WTC11 (cell line): Measurements from ENCODE around the gene CLCN6. TPM values are rescaled to one million over a fixed set of nuclear protein-coding genes. Genes with fewer than 3 reads are reported as not detected.

Experiments used
- ATAC-seq: fragments of 200-7000 bp; cut with Tn5 transposase; 2 replicates; pipeline ENCODE4 v1.10.0; 2021; ENCODE audit warnings: mild to moderate bottlenecking, moderate library complexity
- CTCF ChIA-PET: fragments of 300-600 bp; sonication (Branson Sonifier 250); formaldehyde crosslinking; loops from one replicate; lab custom pipeline; 2021; ENCODE audit warnings: antibody characterized with exemption; lab: Charles Lee
- POLR2A ChIA-PET: fragments of 350-600 bp; sonication (Branson Sonifier 250); formaldehyde crosslinking; loops from one replicate; lab custom pipeline; 2021; ENCODE audit warnings: antibody characterized with exemption; lab: Charles Lee
- DNase-seq: peaks from one replicate; pipeline ENCODE4 v3.0.0; 2021; ENCODE audit warnings: low spot score
- H3K27ac Mint-ChIP-seq: 2 replicates; pipeline ENCODE4 v1.8.0; 2021; ENCODE audit warnings: mixed read lengths
- H3K27me3 Mint-ChIP-seq: 2 replicates; pipeline ENCODE4 v1.8.0; 2021; ENCODE audit warnings: low read depth, mild to moderate bottlenecking, moderate library complexity, mixed read lengths
- H3K36me3 Mint-ChIP-seq: 2 replicates; pipeline ENCODE4 v1.8.0; 2021; ENCODE audit warnings: mixed read lengths
- H3K4me1 Mint-ChIP-seq: 2 replicates; pipeline ENCODE4 v1.8.0; 2022; ENCODE audit warnings: mixed read lengths
- H3K4me3 Mint-ChIP-seq: 2 replicates; pipeline ENCODE4 v1.8.0; 2021; ENCODE audit warnings: mild to moderate bottlenecking, moderate library complexity, mixed read lengths
- H3K9me3 Mint-ChIP-seq: 2 replicates; pipeline ENCODE4 v1.8.0; 2021; ENCODE audit warnings: mixed read lengths
- CBFB ChIP-seq: sonication (generic); formaldehyde crosslinking; IDR thresholded peaks from 2 replicates; pipeline ENCODE4 v1.8.1; 2022; ENCODE audit warnings: mild to moderate bottlenecking, low read depth, missing genetic modification reagents
- CREM ChIP-seq: sonication (generic); formaldehyde crosslinking; IDR thresholded peaks from 2 replicates; pipeline ENCODE4 v1.8.1; 2022; ENCODE audit warnings: mild to moderate bottlenecking, missing genetic modification reagents, moderate library complexity
- ESRRA ChIP-seq: sonication (generic); formaldehyde crosslinking; IDR thresholded peaks from 2 replicates; pipeline ENCODE4 v1.8.1; 2022; ENCODE audit warnings: mild to moderate bottlenecking, missing genetic modification reagents, borderline replicate concordance
- FOXK1 ChIP-seq: sonication (generic); formaldehyde crosslinking; IDR thresholded peaks from 2 replicates; pipeline ENCODE4 v1.8.0; 2022; ENCODE audit warnings: mild to moderate bottlenecking, moderate library complexity, missing genetic modification reagents
- IRF2 ChIP-seq: sonication (generic); formaldehyde crosslinking; IDR thresholded peaks from 2 replicates; pipeline ENCODE4 v1.8.0; 2022; ENCODE audit warnings: low read depth, missing genetic modification reagents, borderline replicate concordance
- KAT7 ChIP-seq: sonication (generic); formaldehyde crosslinking; IDR thresholded peaks from 2 replicates; pipeline ENCODE4 v1.8.1; 2023; ENCODE audit warnings: missing genetic modification reagents, mild to moderate bottlenecking, borderline replicate concordance
- MLX ChIP-seq: sonication (generic); formaldehyde crosslinking; IDR thresholded peaks from 2 replicates; pipeline ENCODE4 v1.8.1; 2023; ENCODE audit warnings: mild to moderate bottlenecking, missing genetic modification reagents, moderate library complexity
- NFATC4 ChIP-seq: fragments of 250-450 bp; sonication (Bioruptor Pico); IDR thresholded peaks from 2 replicates; pipeline ENCODE4 v1.9.0; 2021; ENCODE audit warnings: mild to moderate bottlenecking
- NFE2L1 ChIP-seq: sonication (generic); formaldehyde crosslinking; IDR thresholded peaks from 2 replicates; pipeline ENCODE4 v1.8.1; 2023; ENCODE audit warnings: missing genetic modification reagents
- PRRX2 ChIP-seq: fragments of 250-450 bp; sonication (Bioruptor Pico); IDR thresholded peaks from 2 replicates; pipeline ENCODE4 v1.8.0; 2021; ENCODE audit warnings: mild to moderate bottlenecking
- RELA ChIP-seq: sonication (generic); formaldehyde crosslinking; IDR thresholded peaks from 2 replicates; pipeline ENCODE4 v1.8.1; 2022; ENCODE audit warnings: missing genetic modification reagents, mild to moderate bottlenecking, borderline replicate concordance
- STAT6 ChIP-seq: sonication (generic); formaldehyde crosslinking; conservative IDR thresholded peaks from 2 replicates; pipeline ENCODE4 v1.8.1; 2023; ENCODE audit warnings: mild to moderate bottlenecking, low read depth, missing genetic modification reagents, moderate library complexity
- ZNF121 ChIP-seq: sonication (generic); formaldehyde crosslinking; IDR thresholded peaks from 2 replicates; pipeline ENCODE4 v1.8.0; 2023; ENCODE audit warnings: missing genetic modification reagents
- ZNF232 ChIP-seq: sonication (generic); formaldehyde crosslinking; IDR thresholded peaks from 2 replicates; pipeline ENCODE4 v1.8.0; 2022; ENCODE audit warnings: mild to moderate bottlenecking, missing genetic modification reagents
- ZNF317 ChIP-seq: sonication (generic); formaldehyde crosslinking; IDR thresholded peaks from 2 replicates; pipeline ENCODE4 v1.8.1; 2023; ENCODE audit warnings: low read depth, mild to moderate bottlenecking, moderate library complexity, missing genetic modification reagents, borderline replicate concordance
- ZNF512 ChIP-seq: sonication (generic); formaldehyde crosslinking; IDR thresholded peaks from 2 replicates; pipeline ENCODE4 v1.8.1; 2022; ENCODE audit warnings: missing genetic modification reagents, borderline replicate concordance
- total RNA-seq: library from RNA; stranded (reverse); gene quantifications from 3 replicates; pipeline ENCODE4 v1.2.3, GENCODE V29; 2021
- TF ChIP-seq, protein P1 (sequence below): sonication (generic); formaldehyde crosslinking; IDR thresholded peaks from 2 replicates; pipeline ENCODE4 v1.8.0; 2023; ENCODE audit warnings: mild to moderate bottlenecking, missing genetic modification reagents
- TF ChIP-seq, protein P2 (sequence below): fragments of 250-450 bp; sonication (Bioruptor Pico); IDR thresholded peaks from 2 replicates; pipeline ENCODE4 v1.9.0; 2021; ENCODE audit warnings: mild to moderate bottlenecking
- TF ChIP-seq, protein P3 (sequence below): fragments of 250-450 bp; sonication (Bioruptor Pico); IDR thresholded peaks from 2 replicates; pipeline ENCODE4 v1.9.0; 2021; ENCODE audit warnings: mild to moderate bottlenecking, borderline replicate concordance

The CLCN6 gene
- total RNA-seq, 1 experiment from 2014 or later: 22.3 TPM

DNA sequence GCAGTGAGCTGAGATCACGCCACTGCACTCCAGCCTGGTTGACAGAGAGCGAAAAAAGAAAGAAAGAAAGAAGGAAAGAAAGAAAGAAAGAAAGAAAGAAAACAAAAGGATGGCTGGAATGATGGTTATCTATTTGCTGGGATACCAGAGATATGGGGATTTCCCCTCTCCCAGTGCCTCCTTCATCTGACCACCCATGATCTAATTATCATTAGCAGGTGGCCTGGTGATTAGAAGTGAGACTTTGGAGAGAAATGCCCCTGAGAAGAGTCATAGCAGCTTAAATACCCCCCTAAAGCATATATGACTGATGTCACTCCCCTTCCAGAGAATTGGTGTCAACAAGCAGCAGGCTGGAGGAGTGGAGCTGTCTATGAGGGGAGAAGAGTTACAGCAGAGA is 54.1 kb downstream of the CLCN6 start (continued):
- TF ChIP-seq ESRRA (no peak), NFE2L1 (CRISPR knock-in tag) (no peak), IRF2 (CRISPR knock-in tag) (no peak)

DNA sequence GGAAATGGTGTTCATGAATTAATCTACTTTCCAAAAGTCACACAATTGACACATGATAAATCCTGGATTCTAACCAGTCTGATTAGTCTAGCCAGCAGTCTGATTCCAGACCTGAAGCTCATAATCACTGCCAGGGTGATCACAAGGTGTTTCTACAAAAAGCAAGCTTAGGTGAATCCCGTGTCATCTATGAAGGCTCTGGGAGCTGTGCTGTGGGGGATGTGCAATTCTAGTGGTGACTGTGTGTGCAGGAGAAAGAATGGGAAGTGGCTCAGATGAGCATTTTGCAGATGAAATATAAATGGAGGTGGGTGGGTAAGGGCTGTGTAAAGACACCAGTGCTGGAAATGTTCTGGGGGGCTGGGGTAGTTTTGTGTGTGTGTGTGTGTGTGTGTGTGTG is 54.6 kb downstream of the CLCN6 start:
- Mint-ChIP-seq H3K4me1 (no peaks in the 10 kb centered on the region), H3K36me3 (no peaks in the 10 kb centered on the region), H3K9me3 (no peaks in the 10 kb centered on the region), H3K4me3 (no peak overlapping the region), H3K27ac (no peak overlapping the region), H3K27me3 (peaks cover 46% of the 10 kb centered on the region)
- ChIA-PET POLR2A (no interaction called here), CTCF (interaction anchor here (0.7 to 1.5 kb wide), 2 partner anchors 10 to 261 kb away, joined by 3 to 4 read pairs; no protein-coding TSS in a partner anchor)
- ATAC-seq: no peak
- no peak for TF ChIP-seq PRRX2 (CRISPR knock-in tag)
- no peak for TF ChIP-seq FOXK1
- TF ChIP-seq, protein P1, sequence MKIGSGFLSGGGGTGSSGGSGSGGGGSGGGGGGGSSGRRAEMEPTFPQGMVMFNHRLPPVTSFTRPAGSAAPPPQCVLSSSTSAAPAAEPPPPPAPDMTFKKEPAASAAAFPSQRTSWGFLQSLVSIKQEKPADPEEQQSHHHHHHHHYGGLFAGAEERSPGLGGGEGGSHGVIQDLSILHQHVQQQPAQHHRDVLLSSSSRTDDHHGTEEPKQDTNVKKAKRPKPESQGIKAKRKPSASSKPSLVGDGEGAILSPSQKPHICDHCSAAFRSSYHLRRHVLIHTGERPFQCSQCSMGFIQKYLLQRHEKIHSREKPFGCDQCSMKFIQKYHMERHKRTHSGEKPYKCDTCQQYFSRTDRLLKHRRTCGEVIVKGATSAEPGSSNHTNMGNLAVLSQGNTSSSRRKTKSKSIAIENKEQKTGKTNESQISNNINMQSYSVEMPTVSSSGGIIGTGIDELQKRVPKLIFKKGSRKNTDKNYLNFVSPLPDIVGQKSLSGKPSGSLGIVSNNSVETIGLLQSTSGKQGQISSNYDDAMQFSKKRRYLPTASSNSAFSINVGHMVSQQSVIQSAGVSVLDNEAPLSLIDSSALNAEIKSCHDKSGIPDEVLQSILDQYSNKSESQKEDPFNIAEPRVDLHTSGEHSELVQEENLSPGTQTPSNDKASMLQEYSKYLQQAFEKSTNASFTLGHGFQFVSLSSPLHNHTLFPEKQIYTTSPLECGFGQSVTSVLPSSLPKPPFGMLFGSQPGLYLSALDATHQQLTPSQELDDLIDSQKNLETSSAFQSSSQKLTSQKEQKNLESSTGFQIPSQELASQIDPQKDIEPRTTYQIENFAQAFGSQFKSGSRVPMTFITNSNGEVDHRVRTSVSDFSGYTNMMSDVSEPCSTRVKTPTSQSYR (CRISPR knock-in tag): no peak
- TF ChIP-seq MLX (CRISPR knock-in tag): no peak
- TF ChIP-seq ZNF121: no peak
- TF ChIP-seq RELA: no peak
- DNase-seq: no peak

DNA sequence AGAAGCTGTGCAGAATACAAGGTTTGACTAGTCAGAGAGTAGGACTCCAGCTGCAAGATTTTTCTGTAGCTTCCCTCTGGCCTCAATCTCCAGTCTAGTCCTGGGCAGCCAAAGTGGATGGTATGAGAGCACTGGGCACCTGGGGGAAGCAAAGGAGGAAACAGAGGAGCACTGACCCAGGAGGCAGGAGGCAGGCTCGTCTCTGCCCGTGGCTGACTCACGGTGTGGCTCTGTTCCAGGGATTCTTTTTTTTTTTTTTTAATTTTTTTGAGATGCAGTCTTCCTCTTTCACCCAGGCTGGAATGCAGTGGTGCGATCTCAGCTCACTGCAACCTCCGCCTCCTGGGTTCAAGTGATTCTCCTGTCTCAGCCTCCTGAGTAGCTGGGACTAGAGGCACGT is 56.9 kb downstream of the CLCN6 start:
- no peak for ATAC-seq
- Mint-ChIP-seq H3K4me3 (no peak overlapping the region), H3K4me1 (no peaks in the 10 kb centered on the region), H3K9me3 (no peaks in the 10 kb centered on the region), H3K27me3 (peaks cover 32% of the 10 kb centered on the region), H3K27ac (no peak overlapping the region), H3K36me3 (no peaks in the 10 kb centered on the region)
- ChIA-PET POLR2A (no interaction called here), CTCF (interaction anchor here (1.1 to 2.0 kb wide), 3 partner anchors 19 to 27 kb away, joined by 3 to 7 read pairs (median 4); no protein-coding TSS in a partner anchor)
- no peak for DNase-seq
- TF ChIP-seq ZNF512 (CRISPR knock-in tag) (no peak), CREM (no peak), STAT6 (no peak), KAT7 (CRISPR knock-in tag) (no peak), ZNF232 (CRISPR knock-in tag) (no peak), CBFB (no peak), ZNF317 (CRISPR knock-in tag) (no peak), NFATC4 (CRISPR knock-in tag) (no peak)
- TF ChIP-seq, protein P2, sequence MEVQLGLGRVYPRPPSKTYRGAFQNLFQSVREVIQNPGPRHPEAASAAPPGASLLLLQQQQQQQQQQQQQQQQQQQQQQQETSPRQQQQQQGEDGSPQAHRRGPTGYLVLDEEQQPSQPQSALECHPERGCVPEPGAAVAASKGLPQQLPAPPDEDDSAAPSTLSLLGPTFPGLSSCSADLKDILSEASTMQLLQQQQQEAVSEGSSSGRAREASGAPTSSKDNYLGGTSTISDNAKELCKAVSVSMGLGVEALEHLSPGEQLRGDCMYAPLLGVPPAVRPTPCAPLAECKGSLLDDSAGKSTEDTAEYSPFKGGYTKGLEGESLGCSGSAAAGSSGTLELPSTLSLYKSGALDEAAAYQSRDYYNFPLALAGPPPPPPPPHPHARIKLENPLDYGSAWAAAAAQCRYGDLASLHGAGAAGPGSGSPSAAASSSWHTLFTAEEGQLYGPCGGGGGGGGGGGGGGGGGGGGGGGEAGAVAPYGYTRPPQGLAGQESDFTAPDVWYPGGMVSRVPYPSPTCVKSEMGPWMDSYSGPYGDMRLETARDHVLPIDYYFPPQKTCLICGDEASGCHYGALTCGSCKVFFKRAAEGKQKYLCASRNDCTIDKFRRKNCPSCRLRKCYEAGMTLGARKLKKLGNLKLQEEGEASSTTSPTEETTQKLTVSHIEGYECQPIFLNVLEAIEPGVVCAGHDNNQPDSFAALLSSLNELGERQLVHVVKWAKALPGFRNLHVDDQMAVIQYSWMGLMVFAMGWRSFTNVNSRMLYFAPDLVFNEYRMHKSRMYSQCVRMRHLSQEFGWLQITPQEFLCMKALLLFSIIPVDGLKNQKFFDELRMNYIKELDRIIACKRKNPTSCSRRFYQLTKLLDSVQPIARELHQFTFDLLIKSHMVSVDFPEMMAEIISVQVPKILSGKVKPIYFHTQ (CRISPR knock-in tag): no peak
- TF ChIP-seq, protein P3, sequence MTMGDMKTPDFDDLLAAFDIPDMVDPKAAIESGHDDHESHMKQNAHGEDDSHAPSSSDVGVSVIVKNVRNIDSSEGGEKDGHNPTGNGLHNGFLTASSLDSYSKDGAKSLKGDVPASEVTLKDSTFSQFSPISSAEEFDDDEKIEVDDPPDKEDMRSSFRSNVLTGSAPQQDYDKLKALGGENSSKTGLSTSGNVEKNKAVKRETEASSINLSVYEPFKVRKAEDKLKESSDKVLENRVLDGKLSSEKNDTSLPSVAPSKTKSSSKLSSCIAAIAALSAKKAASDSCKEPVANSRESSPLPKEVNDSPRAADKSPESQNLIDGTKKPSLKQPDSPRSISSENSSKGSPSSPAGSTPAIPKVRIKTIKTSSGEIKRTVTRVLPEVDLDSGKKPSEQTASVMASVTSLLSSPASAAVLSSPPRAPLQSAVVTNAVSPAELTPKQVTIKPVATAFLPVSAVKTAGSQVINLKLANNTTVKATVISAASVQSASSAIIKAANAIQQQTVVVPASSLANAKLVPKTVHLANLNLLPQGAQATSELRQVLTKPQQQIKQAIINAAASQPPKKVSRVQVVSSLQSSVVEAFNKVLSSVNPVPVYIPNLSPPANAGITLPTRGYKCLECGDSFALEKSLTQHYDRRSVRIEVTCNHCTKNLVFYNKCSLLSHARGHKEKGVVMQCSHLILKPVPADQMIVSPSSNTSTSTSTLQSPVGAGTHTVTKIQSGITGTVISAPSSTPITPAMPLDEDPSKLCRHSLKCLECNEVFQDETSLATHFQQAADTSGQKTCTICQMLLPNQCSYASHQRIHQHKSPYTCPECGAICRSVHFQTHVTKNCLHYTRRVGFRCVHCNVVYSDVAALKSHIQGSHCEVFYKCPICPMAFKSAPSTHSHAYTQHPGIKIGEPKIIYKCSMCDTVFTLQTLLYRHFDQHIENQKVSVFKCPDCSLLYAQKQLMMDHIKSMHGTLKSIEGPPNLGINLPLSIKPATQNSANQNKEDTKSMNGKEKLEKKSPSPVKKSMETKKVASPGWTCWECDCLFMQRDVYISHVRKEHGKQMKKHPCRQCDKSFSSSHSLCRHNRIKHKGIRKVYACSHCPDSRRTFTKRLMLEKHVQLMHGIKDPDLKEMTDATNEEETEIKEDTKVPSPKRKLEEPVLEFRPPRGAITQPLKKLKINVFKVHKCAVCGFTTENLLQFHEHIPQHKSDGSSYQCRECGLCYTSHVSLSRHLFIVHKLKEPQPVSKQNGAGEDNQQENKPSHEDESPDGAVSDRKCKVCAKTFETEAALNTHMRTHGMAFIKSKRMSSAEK (CRISPR knock-in tag): no peak
